T-helper 1 cell treated with Interleukin-12 subunit alpha and Interleukin-12 subunit beta and Interleukin-4 antibody, amounts not matched to agents 30 ng/mL and 1 ng/mL, for 36 hours (primary cell): ENCODE data around the gene CWC27. TPM values are rescaled to one million over a fixed set of nuclear protein-coding genes. Genes with fewer than 3 reads are reported as not detected.
"Not testable (repeated sequence)": the region's sequence is repeated elsewhere in the genome, so short reads cannot be mapped to it uniquely, and the experiment has no call there.

Experiments
- intact Hi-C: fragments of 100-400 bp; cut with micrococcal nuclease; formaldehyde crosslinking; loops from one replicate; pipeline ENCODE4 v1.15.1; 2024
- total RNA-seq: library from RNA; stranded (reverse); gene quantifications from 2 replicates; pipeline ENCODE4 v1.2.3, GENCODE V29; 2022

Gene CWC27
- total RNA-seq, 1 donor from 2014 or later: 26.3 TPM

DNA sequence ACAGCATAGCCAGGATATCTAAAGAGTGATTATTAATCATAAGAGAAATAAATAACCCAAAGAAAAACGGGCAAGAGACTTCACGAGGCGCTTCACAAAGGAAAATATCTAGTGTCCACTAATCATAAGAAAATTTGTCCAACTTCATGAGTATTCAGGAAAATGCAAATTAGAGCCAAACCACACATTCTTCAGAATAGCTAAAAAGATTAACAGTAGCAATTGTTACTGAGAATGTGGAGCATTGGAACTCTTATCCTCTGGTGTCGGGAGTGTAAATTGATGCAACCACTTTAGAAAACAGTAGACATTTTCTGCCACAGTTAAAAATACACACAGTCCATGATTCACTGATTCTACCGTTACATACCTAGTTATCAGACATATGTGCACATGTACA lies 145.7 kb downstream of the CWC27 start:
- intact Hi-C loops: no loop called here

DNA sequence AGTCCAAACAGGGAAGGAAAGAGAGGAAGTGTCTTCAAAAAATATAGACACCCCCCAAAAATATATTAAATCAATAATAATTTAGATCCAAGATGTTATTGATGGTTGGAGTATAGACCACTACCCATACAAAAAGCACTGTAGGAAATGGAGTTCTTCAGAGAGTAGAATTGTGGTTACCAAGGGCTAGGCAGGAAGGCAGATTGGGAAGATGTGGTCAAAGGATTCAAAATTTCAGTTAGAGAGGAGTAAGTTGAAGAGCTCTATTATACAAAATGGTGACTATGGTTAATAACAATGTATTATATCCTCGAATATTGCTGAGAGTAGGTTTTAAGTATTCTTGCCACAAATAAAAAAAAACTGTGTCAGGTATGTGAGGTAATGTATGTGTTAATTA lies 149.4 kb downstream of the CWC27 start:
- intact Hi-C loops: no loop called here

DNA sequence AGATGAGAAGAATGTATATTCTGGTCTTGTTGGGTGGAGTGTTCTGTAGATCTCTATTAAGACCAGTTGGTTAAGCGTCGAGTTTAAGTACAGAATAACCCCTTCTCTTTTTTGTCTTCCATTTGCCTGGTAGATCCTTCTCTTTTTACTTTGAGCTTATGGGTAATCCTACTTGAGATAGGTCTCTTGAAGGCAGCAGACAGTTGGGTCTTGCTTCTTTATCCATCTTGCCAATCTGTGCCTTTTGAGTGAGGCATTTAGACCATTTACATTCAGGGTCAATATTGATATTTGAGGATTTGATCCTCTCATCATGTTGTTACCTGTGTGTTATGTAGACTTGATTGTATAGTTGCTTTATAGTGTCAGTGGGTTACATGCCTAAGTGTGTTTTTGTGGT lies 152.7 kb downstream of the CWC27 start:
- intact Hi-C loops: no loop called here

DNA sequence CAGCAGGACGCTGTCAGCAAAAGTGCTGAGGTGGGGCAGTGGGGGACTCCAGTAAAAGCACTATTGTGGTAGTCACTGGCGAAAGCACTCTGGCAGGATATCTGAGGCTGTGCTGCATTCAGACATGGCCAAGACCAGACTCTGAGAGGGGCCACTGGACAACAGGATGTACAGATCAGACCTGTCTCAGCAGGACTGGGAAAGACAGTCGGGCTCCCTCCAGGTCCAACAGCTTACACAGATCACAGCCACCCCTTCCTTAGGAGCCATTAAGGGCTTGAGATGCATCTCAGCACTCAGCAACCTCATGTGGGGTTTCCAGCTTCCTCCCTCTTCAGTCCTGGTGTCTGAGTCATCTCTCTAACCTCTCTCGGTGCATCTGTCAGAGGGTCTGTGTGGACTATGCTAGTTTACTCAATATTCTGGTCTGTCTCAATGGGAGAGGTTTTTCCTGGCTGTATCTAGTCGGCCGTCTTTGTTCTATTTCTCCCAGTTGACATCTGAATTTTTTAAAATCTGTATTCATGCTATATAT lies 154.5 kb downstream of the CWC27 start:
- intact Hi-C loops: no loop called here

DNA sequence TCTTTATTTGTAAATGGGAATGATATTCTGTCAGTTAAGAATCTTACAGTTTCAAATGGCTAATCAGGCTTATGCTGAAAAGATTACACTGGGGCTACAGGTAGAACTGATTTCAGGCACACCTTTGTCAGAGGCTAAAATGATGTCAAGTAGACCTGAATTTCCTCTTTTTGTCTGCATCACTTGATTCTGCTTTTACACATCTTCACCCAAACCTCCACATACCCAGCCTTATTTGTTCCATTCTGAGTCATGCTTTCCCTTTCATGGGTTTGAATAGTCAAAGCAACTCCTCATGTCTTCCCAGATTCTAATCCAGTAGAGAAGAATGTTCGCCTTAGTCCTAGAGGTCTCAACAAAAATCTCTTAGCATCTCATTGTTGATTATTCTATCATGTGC lies 156.4 kb downstream of the CWC27 start:
- intact Hi-C loops: no loop called here

DNA sequence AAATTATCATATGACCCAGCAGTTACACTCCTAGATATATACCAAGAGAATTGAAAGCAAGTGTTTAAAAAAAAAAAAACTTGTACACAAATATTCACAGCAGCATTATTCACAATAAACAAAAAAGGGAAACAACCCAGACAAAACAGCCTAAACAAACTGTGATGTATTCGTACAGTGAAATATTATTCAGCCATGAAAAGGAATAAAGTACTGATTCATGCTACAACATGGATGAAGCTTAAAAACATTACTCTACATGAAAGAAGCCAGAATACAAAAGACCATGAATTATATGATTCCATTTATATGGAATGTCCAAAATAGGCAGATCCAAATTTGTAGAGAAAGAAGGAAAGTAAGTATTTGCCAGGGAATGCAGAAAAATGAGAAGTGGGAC lies 161.1 kb downstream of the CWC27 start:
- intact Hi-C loops: no loop called here

DNA sequence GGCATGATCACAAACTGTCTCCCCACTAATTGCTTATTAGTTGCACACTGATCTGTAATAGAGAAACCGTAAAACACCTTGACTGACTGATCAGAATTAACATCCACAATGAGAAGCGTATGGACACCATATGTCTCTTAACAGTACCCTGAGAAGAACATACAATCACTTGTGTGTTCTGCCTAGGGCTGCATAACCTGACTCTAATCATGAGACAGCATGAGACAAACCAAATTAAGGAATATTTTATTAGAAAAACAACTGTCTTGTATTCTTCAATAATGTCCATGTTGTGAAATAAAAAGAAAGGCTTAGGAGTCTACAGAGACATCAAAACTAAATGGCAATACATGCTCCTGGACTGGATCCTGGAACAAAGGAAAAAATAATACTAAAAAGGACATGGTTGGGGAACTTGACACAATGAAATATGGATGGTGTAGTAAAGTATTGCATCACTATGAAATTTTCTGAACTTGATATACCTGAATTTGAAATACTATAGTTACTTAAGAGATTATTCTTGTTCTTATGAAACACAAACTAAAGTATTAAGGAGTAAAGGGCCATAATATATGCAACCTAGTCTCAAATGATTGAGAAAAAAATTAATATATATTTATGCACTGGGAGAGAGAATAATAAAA lies 162.1 kb downstream of the CWC27 start:
- intact Hi-C loops: no loop called here

DNA sequence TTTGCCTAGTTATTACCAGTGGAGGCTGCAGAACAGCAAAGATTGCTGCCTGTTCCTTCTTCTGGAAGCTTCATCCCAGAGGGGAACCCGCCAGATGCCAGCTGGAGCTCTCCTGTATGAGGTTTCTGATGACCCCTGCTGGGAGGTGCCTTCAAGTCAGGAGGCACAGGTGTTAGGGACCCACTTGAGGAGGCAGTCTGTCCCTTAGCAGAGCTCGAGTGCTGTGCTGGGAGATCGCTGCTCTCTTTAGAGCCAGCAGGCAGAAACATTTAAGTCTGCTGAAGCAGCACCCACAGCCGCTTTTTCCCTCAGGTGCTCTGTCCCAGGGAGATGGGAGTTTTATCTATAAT lies 170.7 kb downstream of the CWC27 start:
- intact Hi-C loops: not testable (repeated sequence)

DNA sequence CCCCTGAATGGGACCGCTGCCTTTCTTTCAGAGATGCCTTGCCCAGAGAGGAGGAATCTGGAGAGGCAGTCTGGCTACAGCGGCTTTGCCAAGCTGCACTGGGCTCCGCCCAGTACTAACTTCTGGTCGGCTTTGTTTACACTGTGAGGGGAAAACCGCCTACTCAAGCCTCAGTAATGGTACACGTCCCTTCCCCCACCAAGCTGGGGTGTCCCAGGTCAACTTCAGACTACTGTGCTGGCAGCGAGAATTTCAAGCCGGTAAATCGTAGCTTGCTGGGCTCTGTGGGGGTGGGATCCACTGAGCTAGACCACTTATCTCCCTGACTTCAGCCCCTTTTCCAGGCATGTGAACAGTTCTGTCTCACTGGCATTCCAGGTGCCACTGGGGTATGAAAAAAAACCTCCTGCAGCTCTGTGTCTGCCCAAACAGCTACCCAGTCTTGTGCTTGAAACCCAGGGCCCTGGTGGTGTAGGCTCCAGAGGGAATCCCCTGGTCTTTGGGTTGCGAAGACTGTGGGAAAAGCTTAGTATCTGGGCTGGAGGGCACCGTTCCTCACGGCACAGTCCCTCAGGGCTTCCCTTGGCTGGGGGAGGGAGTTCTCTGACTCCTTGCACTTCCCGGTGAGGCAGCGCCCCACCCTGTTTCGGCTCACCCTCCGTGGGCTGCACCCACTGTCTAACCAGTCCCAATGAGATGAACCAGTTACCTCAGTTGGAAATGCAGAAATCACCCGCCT lies 171.2 kb downstream of the CWC27 start:
- intact Hi-C loops: no loop called here

DNA sequence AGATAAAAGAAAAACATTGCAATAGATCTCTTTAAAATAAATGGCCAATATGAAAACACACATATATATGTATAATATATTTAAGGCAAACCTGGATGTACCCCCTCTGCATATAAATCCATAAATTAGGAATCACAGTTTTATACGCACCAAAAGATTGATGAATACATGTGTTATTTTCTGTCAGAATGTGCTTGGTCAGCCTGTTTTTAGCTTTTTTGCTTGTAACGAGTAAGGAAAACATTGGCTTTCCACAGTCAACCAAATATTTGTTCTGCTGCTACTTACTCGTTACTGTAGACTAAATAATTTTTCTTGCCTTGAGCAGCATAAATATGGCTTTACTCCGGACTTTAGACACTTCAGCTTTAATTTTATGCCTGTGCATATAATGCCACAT lies 173.7 kb downstream of the CWC27 start:
- intact Hi-C loops: no loop called here

DNA sequence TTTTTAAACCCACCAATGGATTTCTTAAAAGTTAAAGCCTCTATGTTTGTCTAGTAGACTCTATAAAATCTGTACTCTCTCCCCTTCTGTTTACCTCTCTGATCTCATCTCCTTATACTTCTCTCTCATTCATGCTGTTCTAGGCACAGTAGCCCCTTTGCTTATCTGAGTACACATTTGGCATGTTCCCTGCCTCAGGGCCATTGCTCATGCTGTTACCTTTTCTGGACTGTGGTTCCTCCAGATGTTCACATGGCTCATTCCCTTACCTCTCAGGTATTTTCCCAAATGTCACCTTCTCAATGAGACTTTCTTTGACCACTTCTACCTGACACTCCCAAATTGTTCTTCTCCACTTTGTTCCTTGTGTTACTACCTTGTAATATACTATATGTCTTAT lies 176.1 kb downstream of the CWC27 start:
- intact Hi-C loops: no loop called here

DNA sequence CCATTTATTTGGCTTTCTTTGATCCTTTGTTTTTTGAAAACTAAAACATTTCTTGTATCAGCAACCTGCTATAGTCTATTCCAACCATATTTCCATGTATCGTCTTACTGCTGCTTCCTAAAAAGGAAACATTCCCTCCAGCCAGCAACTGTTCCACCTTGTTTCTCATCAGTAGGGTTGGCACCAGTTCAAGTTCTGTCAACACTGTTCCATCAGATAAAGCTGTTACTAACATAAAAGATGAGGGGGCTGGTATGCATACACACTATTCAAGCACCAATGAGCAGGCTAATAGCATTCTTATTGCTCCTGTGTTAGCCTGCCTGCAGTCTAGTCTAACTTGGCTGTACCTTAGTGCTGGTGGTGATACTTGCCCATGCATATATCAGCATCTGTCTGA lies 178.3 kb downstream of the CWC27 start:
- intact Hi-C loops: no loop called here

DNA sequence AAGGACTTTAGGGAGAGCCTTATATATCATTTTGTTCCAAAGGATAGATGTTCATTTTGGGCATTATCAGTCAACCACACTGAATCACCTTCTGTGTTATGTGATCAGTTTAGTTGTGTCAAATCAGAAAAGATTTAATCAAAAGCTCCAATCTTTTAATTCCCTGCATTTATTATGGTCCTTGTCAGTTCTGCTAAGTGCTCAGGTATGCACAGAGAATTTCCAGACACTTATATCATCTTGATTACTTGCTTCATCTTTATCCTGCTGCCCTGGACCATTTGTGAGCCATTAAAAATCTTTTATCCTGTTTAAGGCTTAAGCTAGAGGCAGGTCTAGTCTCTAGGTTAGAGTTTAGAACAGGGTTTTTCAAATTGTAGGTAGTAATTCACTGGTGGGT lies 179.1 kb downstream of the CWC27 start:
- intact Hi-C loops: no loop called here

DNA sequence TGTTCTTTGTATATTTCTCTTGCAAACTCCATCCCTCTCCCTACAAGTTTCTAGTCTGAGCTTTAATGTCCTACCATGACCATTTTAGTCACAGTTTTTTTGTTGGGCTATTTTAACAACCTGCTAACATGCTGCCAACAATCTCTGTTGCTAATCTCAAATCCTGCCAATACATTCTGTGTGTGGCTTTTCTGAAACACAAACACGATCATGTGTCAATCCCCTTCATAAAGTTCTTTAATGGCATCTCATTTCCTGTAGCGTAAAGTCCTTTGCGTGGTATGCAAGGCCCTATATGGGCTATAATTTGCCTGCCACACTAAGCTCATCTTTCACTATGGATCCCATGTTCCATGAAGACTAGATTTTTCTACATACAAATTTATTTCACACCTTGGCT lies 180.6 kb downstream of the CWC27 start:
- intact Hi-C loops: no loop called here

DNA sequence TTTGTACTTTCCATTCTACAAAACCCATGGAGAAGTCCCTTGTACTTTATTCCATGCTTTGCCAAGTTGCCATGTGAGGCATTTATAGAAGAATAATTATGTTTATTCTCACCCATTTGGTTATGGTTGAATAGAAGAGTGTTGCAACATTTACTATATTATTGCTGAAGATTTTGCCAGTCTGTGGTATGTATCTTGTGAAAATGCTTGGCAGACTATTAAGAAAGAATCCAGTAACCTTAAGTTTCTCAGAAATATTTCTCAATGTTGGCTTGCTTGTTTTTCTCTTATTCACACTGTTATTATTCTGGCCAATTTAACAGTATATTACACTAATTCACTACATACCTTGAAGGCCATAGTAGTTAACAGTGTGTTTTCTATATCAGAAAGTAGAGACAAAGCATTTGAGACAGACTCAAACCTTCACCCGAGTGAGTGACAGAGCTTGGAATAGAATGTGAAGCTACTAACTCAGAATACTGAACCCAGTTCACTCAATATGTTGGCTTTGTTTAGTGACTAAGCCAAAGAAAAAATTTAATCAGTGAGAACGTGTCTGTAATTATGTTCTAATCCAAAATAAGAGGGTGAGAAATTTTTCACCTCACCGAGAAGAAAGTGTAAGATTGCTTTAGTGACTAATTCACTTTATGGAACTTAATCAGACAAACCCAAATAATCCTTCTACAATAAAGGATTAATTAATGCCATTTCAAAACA lies 184.4 kb downstream of the CWC27 start:
- intact Hi-C loops: no loop called here

DNA sequence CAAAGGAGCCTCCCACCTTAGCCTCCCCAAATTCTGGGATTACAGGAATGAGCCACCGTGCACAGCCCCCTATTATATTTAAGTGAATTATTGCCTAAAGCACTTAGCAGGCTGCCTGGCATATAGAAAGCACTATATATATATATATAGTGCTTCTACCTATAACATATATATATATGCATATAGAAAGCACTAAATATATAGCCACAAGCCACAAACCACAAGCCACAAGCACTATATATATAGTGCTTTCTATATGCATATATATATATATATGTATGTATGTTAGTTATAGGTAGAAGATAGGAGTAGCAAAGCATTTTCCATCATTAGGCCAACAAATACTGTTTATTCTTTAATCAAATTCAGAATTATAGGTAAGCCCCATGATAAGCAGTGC lies 185.8 kb downstream of the CWC27 start:
- intact Hi-C loops: no loop called here

DNA sequence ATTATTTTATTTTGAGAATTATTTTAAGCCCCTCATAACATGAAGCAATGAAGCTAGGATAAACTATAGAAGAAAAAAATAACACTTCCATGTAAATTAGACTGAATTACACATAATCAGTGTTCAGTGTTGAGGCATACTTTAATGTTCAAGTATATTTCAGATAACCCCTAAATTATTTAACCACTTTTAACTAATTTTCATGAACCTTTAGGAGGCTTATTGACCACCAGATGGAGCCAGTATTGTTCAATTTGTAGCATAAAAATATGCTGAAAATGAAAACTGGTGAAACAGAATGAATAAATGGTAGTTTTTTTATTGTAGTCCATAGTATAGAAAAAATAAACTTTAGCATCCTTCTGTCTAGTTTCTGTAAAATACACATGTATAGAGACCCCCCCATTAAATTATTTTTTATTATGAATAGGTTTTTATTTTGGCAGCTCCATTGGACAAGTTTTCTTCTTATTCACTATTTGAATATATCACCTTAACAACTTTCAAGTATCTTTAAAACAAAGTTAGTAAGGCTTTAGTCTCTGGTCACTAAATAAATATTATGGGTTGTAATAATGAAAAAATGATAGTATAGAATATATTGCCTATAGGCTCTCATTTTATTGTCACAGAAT lies 190.1 kb downstream of the CWC27 start:
- intact Hi-C loops: loop anchor here (1.0 to 5.0 kb wide), 2 partner anchors 143 to 524 kb away; no protein-coding TSS in a partner anchor

DNA sequence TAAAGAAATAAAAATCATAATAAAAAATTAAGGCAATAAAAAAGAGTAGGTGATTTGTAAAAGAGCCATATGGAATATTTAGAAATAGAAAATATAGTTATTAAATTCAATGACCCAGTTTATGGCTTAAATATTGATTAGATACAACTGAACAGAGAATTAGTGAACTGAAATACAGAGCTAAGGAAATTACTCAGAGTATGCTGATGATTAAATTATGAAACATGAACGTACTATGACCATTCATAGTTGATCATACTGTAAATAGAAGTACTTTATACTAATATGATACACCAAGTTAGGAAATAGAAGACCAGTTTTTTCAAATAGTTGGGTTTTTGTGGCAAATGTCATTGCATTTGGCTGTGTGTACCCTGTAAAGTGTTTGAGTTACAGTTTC lies 194.5 kb downstream of the CWC27 start:
- intact Hi-C loops: no loop called here

DNA sequence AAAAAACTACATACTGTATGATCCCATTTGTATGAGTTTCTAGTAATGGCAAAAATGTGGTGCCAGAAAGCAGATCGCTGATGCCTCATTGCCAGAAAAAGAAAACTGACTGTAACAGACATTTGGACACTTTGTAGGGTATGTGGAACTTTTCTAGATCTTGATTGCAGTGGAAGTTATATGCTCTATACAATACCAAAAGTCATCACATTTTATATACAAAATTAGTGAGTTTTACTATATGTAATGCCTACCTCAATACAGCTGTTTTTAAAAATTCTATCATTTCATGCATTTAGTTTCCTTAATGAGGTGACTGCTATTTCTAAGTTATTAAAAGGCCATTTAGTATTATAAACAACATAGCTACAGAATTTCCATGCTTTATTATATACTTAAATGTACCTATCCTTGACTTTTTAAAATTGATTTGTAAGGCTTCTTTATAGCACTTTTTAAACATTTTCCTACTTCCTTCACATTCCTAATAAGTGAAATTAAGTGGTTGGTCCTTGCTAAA lies 199.9 kb downstream of the CWC27 start:
- intact Hi-C loops: no loop called here

DNA sequence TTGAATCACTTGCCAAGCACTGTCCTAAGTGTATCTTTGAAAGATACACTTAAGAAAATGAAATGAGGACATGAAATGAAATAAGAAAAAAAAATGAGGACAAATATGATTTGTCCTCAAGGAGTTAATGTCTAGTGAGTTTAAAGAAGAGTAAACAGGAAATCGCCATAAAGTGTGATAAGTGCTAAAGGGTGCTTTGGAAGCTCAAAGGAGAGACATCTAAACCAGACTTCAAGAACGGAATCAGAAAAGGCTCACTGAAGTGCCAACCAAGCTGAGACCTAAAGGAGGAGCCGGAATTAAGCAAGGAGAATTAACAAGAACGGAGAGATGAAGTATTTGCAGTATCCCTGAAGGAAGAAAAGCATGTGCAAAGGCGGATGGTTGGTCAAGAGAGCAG lies 200.8 kb downstream of the CWC27 start:
- intact Hi-C loops: no loop called here

DNA sequence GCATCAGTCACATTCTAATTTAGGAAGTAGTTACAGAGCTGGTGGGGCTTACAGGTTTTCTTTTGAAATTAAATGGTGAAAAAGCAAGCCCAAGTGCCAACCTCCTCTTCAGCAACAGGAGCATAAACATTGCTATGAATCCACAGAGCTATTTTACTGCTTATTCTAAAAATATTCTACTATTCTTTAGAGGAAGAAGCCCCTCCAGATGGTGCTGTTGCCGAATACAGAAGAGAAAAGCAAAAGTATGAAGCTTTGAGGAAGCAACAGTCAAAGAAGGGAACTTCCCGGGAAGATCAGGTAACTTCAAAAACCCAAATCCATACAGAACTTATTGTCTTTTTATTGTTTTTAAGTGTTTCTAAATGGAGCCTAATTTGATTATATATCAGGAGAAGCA lies 202.8 kb downstream of the CWC27 start:
- intact Hi-C loops: no loop called here

DNA sequence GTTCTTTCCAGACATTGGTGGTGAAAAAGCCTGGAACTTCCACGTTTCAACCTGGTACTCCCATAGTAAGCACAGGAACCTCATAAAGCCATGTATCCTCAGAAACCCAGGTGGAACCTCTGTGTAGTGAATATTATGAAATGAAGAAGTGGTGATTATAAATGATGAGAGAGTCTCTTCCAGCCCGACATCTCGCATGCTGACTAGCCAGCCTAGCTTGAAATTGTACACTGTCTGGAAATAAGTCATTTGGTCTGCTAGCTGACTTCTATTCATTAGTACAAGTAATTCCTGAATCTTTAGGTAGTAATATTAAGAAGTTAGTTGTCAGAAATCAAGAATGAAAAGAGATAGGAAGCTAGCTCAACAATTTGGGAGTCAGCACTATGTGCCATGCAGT lies 203.3 kb downstream of the CWC27 start:
- intact Hi-C loops: no loop called here
